Tibial nerve (tissue), 3 donors: Measurements from ENCODE around the gene L3MBTL4.

ENCODE experiments used
- CTCF ChIP-seq, 5 experiments: fragments of 200-600 bp in 3 of 5; fragments of 450-650 bp in 2 of 5; sonication (generic) in 3 of 5; IDR thresholded peaks; one replicate each; pipeline ENCODE4 v1.5.1; 2016 to 2019; ENCODE audit warnings: antibody characterized with exemption in 5 of 5, mild to moderate bottlenecking in 3 of 5, moderate library complexity in 2 of 5
- POLR2A ChIP-seq, 2 donors: fragments of 450-650 bp; IDR thresholded peaks; one replicate each; pipeline ENCODE4 v1.6.1; 2017; ENCODE audit warnings: antibody characterized with exemption in 2 of 2, mild to moderate bottlenecking in 2 of 2, moderate library complexity in 2 of 2

GRCh38 chr18:6170604-6171003 is 244.1 kb downstream of the L3MBTL4 start:
- TF ChIP-seq CTCF (IDR thresholded peaks at IDR 0.05) (no peak), POLR2A (IDR thresholded peaks at IDR 0.05) (no peak)
